Activated CD8-positive, alpha-beta T cell treated with anti-CD3 and anti-CD28 coated beads for 36 hours (primary cell): Measurements from ENCODE around the gene EIF2S3. TPM values are rescaled to one million over a fixed set of nuclear protein-coding genes. Genes with fewer than 3 reads are reported as not detected.
A peak's percentile ranks its signal among the peaks of the same experiment; 100 is the strongest.

Experiments used
- ATAC-seq: fragments of 200-7000 bp; cut with Tn5 transposase; one replicate; pipeline ENCODE4 v1.10.0; 2021; ENCODE audit warnings: mild to moderate bottlenecking, moderate library complexity
- CTCF ChIA-PET: fragments of 350-600 bp; sonication (Branson Sonifier 250); formaldehyde crosslinking; loops from one replicate; lab custom pipeline; 2021; ENCODE audit warnings: antibody characterized with exemption; lab: Charles Lee
- POLR2A ChIA-PET: fragments of 350-600 bp; sonication (Branson Sonifier 250); formaldehyde crosslinking; loops from one replicate; lab custom pipeline; 2021; ENCODE audit warnings: antibody characterized with exemption; lab: Charles Lee
- DNase-seq: peaks from one replicate; pipeline ENCODE4 v3.0.0-alpha.2; 2020
- H3K27ac Mint-ChIP-seq: one replicate; pipeline ENCODE4 v1.8.0; 2021; ENCODE audit warnings: mild to moderate bottlenecking, mixed read lengths
- H3K27me3 Mint-ChIP-seq: one replicate; pipeline ENCODE4 v1.8.0; 2021; ENCODE audit warnings: mixed read lengths
- H3K36me3 Mint-ChIP-seq: one replicate; pipeline ENCODE4 v1.8.0; 2021; ENCODE audit warnings: low read depth, mixed read lengths
- H3K4me1 Mint-ChIP-seq: one replicate; pipeline ENCODE4 v1.8.0; 2021; ENCODE audit warnings: low read depth, mixed read lengths
- H3K4me3 Mint-ChIP-seq: one replicate; pipeline ENCODE4 v1.8.0; 2021; ENCODE audit warnings: mild to moderate bottlenecking, moderate library complexity, mixed read lengths
- H3K9me3 Mint-ChIP-seq: one replicate; pipeline ENCODE4 v1.8.0; 2021; ENCODE audit warnings: mixed read lengths
- intact Hi-C: fragments of 100-400 bp; cut with micrococcal nuclease; formaldehyde crosslinking; loops from one replicate; pipeline ENCODE4 v1.10.0; 2022
- total RNA-seq, 2 experiments: library from RNA; stranded (reverse); gene quantifications; one replicate each; pipeline ENCODE4 v1.2.3, GENCODE V29; 2021
- TF ChIP-seq, protein P1 (sequence below): fragments of 200-600 bp; IDR thresholded peaks from one replicate; pipeline ENCODE4 v1.8.0; 2022; ENCODE audit warnings: antibody characterized with exemption, mild to moderate bottlenecking

EIF2S3 gene
- total RNA-seq: 100 to 1,000 TPM; 350 to 366 TPM

DNA sequence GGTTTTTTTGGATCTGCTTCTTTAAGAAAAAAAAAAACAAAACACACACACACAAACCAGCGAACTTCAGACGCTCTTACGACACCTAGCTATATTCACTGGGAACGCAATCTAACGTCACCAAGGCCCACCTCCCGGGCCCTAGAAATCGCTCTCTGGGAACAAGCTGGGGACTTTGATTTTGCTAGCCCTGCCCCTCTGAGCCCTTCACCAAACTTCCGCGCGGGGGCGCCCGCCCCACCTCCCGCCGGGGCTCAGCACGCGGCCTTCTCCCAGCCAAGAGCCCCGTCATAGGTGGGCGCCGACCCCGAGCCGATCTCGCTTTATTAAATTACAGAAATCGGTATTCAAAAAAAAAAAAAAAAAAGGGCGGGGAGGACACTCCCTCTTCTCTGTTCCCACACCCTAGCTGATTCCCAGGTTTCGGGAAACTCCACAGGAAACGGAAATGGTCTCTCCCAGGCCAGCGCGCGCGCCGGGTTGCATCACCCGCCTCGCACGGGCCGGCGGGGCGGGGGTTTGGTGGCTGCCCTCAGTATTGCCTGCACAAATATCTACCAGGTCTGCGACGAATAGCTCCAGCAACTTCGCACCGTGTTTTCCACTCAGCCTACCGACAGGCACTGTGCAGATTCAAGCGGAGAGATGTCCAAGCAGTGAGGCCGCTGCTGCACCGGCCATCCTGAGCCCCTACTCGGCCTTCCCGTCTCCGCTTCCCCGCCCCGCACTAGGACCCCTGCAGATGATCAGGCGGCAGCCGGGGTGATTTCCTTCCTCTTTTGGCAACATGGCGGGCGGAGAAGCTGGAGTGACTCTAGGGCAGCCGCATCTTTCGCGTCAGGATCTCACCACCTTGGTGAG lies at the start of gene EIF2S3:
Gene EIF2S3, plus strand, starts transcription at position 775 of the 861 bp plus-strand sequence. Its CDS starts 13 bp downstream, at position 788.
- Mint-ChIP-seq H3K36me3 (peaks cover 12% of the 10 kb centered on the region), H3K9me3 (no peaks in the 10 kb centered on the region), H3K4me1 (peaks cover 3% of the 10 kb centered on the region), H3K27me3 (no peaks in the 10 kb centered on the region), H3K4me3 (no peak within 1 kb of the TSS), H3K27ac (no peak within 1 kb of the TSS)
- ChIA-PET POLR2A (interaction anchor here (0.9 to 3.5 kb wide), 16 partner anchors 12 to 328 kb away, joined by 3 to 20 read pairs (median 5); partner anchors contain the start of genes APOO, CXorf58, KLHL15 and SAT1), CTCF (interaction anchor here (0.6 to 3.1 kb wide), 24 partner anchors 9 to 358 kb away, joined by 3 to 42 read pairs (median 3); partner anchors contain the start of genes APOO, CXorf58, KLHL15 and SAT1)
- peak; percentile 88 for ATAC-seq
- intact Hi-C loops: loop anchor here (5.0 to 10.0 kb wide), 2 partner anchors 150 to 272 kb away; partner anchors contain the start of genes APOO, CXorf58 and SAT1
- TF ChIP-seq, protein P1, sequence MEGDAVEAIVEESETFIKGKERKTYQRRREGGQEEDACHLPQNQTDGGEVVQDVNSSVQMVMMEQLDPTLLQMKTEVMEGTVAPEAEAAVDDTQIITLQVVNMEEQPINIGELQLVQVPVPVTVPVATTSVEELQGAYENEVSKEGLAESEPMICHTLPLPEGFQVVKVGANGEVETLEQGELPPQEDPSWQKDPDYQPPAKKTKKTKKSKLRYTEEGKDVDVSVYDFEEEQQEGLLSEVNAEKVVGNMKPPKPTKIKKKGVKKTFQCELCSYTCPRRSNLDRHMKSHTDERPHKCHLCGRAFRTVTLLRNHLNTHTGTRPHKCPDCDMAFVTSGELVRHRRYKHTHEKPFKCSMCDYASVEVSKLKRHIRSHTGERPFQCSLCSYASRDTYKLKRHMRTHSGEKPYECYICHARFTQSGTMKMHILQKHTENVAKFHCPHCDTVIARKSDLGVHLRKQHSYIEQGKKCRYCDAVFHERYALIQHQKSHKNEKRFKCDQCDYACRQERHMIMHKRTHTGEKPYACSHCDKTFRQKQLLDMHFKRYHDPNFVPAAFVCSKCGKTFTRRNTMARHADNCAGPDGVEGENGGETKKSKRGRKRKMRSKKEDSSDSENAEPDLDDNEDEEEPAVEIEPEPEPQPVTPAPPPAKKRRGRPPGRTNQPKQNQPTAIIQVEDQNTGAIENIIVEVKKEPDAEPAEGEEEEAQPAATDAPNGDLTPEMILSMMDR: peak; percentile 58
- peak; percentile 90 for DNase-seq

DNA sequence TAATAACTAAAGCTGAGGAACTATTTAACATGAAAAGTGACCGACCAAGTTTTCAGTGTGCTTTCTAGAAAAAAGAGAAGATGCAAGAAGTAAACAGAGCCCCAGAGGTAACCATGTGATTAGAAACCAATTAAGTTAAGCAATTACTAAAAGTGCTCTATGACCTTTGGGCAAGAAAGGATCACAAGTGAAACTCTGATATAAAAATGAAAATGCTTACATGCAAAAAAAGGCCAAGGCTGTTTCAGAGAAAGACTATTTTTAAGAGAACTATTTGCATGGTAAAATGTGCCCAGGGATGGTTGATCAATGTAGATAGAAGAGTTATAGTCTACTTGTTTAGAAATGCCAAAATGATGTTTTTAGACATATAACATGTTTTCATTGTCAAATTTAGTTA lies 49.7 kb upstream of the EIF2S3 start:
- intact Hi-C loops: no loop called here
- Mint-ChIP-seq H3K27ac (peak overlapping the region; percentile 69), H3K4me3 (no peak overlapping the region), H3K27me3 (no peaks in the 10 kb centered on the region), H3K36me3 (peaks cover 29% of the 10 kb centered on the region), H3K9me3 (no peaks in the 10 kb centered on the region), H3K4me1 (peaks cover 26% of the 10 kb centered on the region)
- DNase-seq (no peak), ATAC-seq (no peak)
- TF ChIP-seq, protein P1: no peak
- POLR2A ChIA-PET: no interaction called here
- CTCF ChIA-PET: interaction anchor here (1.3 kb wide), 1 partner anchor 49 kb away, joined by 3 read pairs; no protein-coding TSS in a partner anchor

DNA sequence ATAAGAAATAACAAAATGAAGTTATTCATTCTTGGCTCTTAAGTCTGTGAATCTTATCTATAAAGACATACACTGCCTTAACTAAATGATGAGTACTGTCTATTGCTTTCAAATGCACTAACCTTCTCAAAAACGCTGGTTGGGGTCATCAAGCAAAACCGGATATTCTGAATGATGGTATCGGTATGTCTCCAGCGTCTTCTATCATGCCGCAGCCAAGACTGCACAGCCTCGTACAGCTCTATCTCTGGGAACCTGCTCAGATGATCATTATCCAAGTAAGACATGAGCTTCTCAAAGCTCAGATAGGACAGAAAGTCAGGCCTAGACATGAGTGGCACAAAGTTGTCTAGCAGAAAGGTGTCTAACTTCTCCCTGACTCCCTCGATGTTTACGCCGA lies 48.9 kb upstream of the EIF2S3 start:
- ChIA-PET CTCF (interaction anchor here (1.1 to 1.3 kb wide), 2 partner anchors 13 to 48 kb away, joined by 3 to 4 read pairs; no protein-coding TSS in a partner anchor), POLR2A (no interaction called here)
- H3K27me3 Mint-ChIP-seq: no peaks in the 10 kb centered on the region
- H3K27ac Mint-ChIP-seq: no peak overlapping the region
- TF ChIP-seq, protein P1: no peak
- peaks cover 30% of the 10 kb centered on the region for H3K36me3 Mint-ChIP-seq
- ATAC-seq (no peak), DNase-seq (no peak)
- H3K4me1 Mint-ChIP-seq: peaks cover 35% of the 10 kb centered on the region
- intact Hi-C loops: no loop called here
- no peak overlapping the region for H3K4me3 Mint-ChIP-seq
- no peaks in the 10 kb centered on the region for H3K9me3 Mint-ChIP-seq

DNA sequence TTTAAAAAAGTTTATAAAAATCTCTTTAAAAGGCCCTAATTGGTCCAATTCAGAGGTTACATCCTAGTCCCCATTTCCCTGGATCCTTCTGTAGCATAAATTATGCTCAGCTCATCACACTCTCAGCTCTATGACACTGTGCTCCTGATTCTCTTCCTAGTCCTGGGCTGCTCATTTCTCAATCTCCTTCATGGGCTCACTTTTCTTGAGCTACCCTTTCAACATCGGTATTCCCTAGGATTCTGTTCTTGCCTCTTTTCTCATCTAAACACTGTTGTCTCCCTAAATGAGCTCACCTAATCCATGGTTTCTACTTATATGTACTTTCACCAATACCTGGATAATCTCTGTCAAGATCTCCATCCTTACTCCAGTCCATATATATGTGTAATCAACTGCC lies 42.5 kb upstream of the EIF2S3 start:
- DNase-seq (no peak), ATAC-seq (no peak)
- ChIA-PET CTCF (interaction anchor here (0.9 to 1.0 kb wide), 3 partner anchors 8 to 93 kb away, joined by 3 read pairs; no protein-coding TSS in a partner anchor), POLR2A (interaction anchor here (1.5 to 1.7 kb wide), 2 partner anchors 13 to 42 kb away, joined by 5 to 9 read pairs; partner anchors contain the start of gene EIF2S3)
- intact Hi-C loops: no loop called here
- H3K4me3 Mint-ChIP-seq: no peak overlapping the region
- no peaks in the 10 kb centered on the region for H3K9me3 Mint-ChIP-seq
- H3K27ac Mint-ChIP-seq: no peak overlapping the region
- no peaks in the 10 kb centered on the region for H3K27me3 Mint-ChIP-seq
- peaks cover 18% of the 10 kb centered on the region for H3K36me3 Mint-ChIP-seq
- peaks cover 39% of the 10 kb centered on the region for H3K4me1 Mint-ChIP-seq
- TF ChIP-seq, protein P1: no peak
